GM19193 (cell line): ENCODE data around the gene ARFRP1.

Experiments used
- POLR2A ChIP-seq: IDR thresholded peaks from 4 replicates; pipeline ENCODE4 v1.6.1; 2011; ENCODE audit not compliant: insufficient read depth, insufficient read length; ENCODE audit errors: extremely low read depth

ARFRP1 gene

GRCh38 chr20:63711085-63711645 is 3.4 kb upstream of the ARFRP1 start:
- TF ChIP-seq POLR2A, result no peak

- no peak for TF ChIP-seq POLR2A
These were observed 1.4 kb upstream of the ARFRP1 start for GRCh38 chr20:63709149-63709527.

GRCh38 chr20:63708301-63709148 is 749 bp upstream of the ARFRP1 start:
- no peak for TF ChIP-seq POLR2A

GRCh38 chr20:63706852-63707557 is 771 bp downstream of the ARFRP1 start:
- TF ChIP-seq POLR2A, result no peak

- no peak for TF ChIP-seq POLR2A
These were observed 1.6 kb downstream of the ARFRP1 start for GRCh38 chr20:63706027-63706695.

- TF ChIP-seq POLR2A, result no peak
These were observed 2.3 kb downstream of the ARFRP1 start for GRCh38 chr20:63705232-63706026.

GRCh38 chr20:63704749-63705117 is 3.0 kb downstream of the ARFRP1 start:
- no peak for TF ChIP-seq POLR2A

GRCh38 chr20:63703976-63704748 is 3.6 kb downstream of the ARFRP1 start:
- no peak for TF ChIP-seq POLR2A

GRCh38 chr20:63703471-63703975 is 4.3 kb downstream of the ARFRP1 start:
- TF ChIP-seq POLR2A, result no peak

GRCh38 chr20:63702751-63703470 is 4.9 kb downstream of the ARFRP1 start:
- no peak for TF ChIP-seq POLR2A

GRCh38 chr20:63702036-63702665 is 5.6 kb downstream of the ARFRP1 start:
- no peak for TF ChIP-seq POLR2A

GRCh38 chr20:63701329-63702035 is 6.3 kb downstream of the ARFRP1 start:
- TF ChIP-seq POLR2A, result no peak
